ENCODE results near the gene S100A4.
"Not testable (repeated sequence)": the region's sequence is repeated elsewhere in the genome, so short reads cannot be mapped to it uniquely, and the experiment has no call there.

Gene S100A4

DNA sequence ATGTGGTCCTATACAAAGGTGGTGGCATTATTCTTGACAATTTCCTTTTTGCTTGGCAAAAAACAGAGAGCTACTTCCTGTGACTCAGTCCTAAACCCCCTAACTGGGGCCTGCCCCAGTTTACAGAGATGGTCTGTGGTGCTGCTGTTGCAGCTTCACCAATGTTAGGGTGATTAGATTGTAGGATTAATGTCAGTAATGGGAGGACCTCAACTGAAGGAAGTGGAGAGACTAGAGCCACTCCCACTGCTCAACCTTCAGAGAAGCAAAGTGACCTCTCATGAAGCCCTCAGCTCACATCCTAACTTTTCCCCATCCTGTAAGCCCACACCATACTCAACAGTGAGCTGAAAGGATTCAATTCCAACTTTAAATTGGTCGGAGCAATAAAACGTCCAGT, 13.4 kb downstream of the S100A4 start:
- DNase-seq, result no peak

DNA sequence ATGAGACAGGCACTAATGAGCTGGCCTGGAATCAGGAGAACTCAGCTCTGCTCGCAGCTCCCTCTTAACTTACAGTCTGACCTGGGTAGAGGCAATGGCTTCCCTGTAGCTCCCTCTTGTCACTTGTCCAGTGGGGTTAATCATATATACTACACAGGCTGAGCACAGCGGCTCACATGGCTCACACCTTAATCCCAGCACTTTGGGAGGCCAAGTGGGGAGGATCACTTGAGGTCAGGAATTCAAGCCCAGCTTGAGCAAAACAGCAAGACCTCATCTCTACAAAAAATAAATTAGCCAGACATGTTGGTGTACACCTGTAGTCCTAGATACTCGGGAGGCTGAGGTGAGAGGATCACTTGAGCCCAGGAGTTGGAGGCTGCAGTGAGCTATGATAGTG, 14.0 kb downstream of the S100A4 start:
- no peak for DNase-seq

DNA sequence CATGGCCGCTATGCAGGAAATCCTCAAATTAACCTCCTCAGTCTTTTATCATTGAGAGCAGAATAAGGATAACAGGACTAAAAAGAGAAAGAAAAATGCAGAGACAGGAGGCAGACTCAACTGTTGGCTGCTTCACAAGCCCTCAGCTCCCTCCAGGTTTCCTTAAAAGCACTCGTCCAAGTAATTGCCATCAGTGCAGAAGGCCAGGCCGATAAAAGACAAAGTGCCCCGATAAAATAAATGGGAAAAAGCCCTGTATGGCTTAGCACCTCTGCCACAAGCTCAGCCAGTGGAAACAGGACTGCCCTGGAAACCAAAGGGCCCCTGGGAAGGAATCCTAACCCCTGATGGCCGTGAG, 17.9 kb downstream of the S100A4 start:
- DNase-seq, result no peak

DNA sequence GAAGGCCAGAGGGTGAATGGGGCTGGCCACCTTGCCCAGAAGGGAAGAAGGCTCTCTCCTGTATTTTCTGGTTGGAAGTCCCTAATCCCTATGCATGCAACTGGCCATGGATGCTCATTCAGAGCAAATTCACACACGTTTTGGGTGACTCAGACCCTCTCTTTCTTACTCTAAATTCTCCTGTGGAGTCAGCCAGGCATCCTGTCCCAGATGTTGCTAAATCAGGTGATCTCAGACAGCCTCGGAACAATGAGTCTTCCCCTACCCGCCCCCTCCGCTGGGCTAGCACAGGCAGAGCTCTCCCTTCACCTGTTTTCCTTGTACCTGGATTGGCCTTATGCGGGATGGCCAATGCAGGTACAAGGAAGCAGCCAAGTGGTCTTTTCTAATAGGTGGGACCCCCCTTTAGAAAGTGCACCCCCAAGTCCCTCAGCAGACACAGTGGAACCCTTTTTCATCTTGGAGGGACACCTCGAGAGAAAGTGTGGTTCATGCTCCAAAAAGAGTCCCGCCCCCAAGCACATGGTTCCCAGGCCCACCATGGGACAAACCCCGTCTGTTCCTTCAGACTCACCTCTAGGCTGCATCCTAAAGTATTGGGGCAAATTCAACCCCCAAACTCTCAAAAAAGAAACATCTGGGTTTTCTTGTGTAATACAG, 18.5 kb downstream of the S100A4 start:
- no peak for DNase-seq

DNA sequence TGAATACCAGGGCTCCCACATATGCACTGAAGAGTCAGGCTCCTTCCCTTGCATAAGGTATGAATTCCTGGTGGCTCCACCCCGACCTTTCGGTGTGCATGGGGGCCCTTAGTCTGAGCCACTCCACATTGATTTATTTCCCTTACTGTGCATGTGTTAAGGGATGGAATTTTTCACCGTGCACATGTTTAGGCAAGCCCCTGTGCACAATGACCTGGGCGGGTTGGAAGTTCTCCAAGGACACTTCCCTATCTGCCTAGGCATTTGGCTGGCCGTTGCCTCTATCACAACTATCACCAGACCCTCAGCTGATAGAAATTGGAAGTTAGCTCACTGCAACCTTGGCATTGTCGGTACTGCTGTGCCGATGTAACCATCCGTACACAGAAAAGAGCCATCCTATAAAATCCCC, 19.5 kb downstream of the S100A4 start:
- DNase-seq, result no peak

DNA sequence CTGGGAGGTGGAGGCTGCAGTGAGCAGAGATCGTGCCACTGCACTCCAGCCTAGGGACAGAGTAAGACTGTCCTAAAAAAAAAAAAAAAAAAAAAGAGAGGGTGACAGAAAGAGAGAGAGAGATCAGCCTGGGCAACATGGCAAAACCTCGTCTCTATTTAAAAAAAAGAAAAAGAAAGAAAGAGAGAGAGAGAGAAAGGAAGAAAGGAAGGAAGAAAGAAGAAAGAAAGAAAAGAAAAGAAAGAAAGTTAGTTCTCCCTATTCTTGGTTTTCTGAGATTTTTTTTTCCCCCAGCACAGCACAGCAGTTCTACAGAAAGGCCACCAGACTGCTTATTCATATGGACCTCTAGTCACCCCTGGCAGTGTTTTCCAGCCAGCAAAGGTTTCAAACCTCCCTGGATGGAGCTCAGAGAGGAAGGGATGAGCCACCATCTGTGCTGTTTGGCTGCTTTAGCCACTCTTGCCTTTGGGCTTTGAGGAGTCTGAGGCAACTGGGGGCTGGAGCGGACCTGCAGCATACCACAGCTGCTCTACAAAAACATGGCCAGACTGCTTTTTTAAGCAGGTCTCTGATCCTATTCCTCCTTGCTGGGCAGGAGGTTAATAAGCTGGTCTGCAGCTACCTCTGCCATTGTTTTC, 20.4 kb downstream of the S100A4 start:
- no peak for DNase-seq

DNA sequence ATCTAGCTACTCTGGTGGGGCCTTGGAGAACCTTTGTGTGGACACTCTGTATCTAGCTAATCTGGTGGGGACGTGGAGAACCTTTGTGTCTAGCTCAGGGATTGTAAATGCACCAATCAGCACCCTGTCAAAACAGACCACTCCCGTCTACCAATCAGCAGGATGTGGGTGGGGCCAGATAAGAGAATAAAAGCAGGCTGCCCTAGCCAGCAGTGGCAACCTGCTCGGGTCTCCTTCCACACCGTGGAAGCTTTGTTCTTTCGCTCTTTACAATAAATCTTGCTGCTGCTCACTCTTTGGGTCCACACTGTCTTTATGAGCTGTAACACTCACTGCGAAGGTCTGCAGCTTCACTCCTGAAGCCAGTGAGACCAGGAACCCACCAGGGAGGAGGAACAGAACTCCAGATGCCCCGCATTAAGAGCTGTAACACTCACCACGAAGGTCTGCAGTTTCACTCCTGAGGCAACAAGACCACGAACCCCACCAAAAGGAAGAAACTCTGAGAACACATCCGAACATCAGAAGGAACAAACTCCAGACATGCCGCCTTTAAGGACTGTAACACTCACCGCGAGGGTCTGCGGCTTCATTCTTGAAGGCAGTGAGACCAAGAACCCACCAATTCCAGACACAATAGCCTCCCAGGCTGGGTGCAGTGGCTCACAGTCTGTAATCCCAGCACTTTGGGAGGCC, 23.1 kb downstream of the S100A4 start:
- DNase-seq, result not testable (repeated sequence)

DNA sequence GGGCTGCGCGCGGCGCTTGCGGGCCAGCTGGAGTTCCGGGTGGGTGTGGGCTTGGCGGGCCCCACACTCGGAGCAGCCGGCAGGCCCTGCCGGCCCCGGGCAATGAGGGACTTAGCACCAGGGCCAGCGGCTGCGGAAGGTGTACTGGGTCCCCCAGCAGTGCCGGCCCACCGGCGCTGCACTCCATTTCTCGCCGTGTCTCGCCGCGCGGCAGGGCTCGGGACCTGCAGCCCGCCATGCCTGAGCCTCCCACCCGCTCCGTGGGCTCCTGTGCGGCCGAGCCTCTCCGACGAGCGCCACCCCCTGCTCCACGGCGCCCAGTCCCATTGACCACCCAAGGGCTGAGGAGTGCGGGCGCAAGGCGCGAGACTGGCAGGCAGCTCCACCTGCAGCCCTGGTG, 23.8 kb downstream of the S100A4 start:
- not testable (repeated sequence) for DNase-seq

DNA sequence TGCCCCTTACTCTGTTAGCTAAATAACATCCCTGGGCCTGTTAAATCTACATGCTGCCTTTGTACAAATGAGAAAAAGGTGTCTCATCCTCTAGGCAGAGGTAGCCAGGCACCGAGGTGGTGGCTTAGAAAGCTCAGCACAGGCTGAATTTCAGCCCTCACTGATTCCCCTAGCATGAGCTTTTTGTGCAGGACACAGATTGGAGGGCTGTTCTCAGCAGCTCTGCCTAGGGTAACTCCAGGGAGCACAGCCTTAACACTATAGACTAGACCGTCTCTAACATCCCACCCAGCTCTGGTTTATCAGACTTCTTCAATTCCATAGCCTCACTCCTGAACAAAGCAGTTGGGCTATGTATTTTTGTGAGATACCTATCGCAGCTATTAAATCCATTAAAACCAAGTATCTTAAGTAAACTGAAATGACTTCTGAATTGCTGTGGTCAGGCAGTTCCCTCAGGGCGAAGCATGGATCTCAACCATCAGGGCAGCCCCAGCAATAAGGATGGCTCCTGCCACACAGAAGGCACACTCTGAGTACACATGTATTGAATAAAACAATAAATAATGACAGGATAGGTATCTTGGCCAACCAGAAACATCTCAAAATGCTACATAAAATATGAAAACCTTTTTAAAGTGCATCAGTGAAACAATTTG, 24.7 kb downstream of the S100A4 start:
- DNase-seq, result no peak

DNA sequence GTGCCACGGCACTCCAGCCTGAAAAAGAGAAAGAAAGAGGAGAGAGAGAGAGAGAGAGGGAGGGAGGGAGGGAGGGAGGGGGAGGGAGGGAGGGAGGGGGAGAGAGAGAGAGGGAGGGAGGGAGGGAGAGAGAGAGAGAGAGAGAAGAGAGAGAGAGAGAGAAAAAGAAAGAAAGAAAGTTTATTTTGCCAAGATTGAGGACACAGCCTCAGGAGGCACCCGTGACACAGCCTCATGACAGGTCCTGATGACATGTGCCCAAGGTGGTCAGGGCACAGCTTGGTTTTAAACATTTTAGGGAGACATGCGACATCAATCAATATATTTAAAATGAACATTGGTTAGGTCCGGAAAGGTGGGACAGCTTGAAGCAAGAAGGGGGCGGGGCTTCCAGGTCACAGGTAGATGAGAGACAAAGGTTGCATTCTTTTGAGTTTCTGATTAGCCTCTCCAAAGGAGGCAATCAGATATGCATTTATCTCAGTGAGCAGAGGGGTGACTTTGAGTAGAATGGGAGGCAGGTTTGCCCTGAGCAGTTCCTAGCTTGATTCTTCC, 25.4 kb downstream of the S100A4 start:
- DNase-seq, result not testable (repeated sequence)

DNA sequence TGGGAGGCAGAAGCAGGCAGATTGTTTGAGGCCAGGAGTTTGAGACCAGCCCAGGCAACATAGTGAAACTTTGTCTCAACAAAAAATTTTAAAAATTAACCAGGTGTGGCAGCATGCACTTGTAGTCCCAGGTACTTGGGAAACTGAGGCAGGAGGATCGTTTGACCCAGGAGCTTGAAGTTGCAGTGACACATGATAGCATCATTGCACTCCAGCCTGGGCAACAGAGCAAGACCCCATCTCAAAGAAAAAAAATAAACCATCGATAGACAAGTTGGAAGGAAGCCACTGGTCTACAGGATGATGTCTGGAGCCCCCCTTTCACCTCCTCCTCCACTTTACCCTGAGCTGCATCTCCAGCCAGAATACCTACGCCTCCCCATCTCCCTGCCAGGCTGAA, 26.4 kb downstream of the S100A4 start:
- no peak for DNase-seq

DNA sequence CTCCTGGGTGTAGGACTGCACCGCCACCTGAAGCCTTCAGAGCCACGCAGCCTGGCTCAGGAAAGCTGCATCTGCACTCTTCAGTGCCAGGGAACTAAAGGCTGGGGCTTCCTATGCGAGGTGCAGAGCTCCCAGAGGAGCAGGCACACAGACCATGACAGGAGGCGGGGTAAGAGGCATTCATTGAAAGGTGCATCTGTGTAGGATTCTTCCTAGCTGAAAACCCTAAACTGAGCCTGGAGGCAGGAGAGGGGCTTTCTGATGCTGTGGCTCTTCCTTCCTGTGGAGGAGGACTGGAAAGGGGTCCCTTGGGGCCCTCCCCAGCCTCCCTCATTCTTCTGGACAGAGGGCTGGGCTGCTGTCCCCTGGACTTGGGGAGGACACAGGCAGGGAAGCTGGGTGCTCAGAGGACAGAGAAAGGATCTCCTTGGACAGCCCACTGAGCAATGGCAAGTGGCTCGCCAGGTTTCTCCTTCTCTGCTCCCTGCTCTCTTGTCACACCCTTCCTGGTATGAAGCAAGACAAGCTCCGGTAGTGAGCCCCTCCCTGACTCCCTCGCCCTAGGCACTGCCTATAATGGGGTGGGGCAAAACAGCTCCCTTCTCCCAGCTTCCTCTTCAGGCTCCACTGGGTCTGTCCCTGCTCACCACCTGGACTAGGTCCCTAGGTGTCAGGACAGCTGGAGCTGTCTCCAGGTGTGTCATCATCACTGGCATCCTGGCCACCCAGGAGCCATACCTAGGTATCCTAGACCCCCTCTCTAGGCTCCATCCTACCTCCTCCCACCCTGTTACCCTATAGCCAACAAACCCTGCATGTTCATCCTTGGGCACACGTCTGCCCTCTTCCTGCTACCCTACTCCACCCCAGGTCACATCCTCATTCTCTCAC, 29.9 kb downstream of the S100A4 start:
- no peak for DNase-seq

DNA sequence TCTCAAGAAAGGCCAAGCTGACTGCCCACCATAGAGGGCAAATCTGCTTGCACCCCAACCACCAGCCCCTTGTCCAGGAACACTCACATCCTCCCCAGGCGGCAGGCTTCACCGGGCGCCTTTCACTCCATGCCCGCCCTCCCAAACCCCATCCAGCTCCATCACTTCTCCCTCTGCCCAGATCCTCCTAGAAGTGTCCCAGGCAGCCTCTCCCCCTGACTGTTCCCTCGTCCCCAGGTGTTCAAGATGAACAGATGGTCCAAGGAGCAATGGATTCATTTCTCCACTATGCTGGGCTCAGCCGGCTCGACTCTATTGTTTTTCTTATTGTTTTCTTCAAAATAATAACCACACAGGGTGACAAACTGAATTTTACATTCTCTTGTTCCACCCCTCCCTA, 31.9 kb downstream of the S100A4 start:
- DNase-seq, result no peak

DNA sequence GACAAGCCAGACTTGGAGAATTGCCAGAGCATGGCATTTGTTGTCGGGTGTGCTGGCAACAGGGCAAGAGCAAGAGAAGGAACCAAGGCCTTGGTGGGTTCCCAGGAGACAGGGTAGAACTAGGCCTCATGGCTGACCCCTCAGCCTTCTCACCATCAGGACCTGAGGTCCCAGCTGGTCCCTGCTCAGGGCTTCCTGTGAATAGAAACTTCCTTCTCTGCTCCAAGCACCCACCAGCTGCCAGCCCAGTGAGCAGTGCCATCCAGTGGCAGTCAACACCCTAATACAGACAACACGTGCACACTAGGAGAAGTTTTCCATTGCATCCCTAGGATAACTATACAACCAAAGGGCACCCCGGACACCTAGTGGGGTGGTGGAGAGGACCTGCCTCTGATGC, 32.6 kb downstream of the S100A4 start:
- DNase-seq, result no peak

DNA sequence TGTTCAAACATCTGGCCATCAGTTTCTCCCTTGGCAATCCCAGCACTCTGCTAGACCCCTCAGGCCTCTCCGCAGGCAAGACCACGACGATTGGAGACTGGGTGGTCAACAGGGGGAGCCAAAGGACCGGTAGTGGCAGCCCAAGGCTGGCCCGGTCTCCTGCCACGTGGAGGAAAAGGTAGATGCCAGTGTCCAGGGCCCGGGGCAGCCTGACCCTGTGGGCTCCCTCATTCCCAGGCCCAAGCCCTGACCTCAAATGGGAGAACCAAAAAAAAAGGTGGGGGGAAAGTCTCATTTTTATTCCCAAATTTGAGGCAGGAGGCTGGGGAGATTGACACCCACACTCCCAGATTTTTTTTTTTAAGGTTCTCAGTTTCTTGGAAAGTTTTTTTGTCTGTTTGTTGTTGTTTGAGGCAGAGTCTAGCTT, 34.6 kb downstream of the S100A4 start:
- DNase-seq, result peak; percentile 82 to 89

DNA sequence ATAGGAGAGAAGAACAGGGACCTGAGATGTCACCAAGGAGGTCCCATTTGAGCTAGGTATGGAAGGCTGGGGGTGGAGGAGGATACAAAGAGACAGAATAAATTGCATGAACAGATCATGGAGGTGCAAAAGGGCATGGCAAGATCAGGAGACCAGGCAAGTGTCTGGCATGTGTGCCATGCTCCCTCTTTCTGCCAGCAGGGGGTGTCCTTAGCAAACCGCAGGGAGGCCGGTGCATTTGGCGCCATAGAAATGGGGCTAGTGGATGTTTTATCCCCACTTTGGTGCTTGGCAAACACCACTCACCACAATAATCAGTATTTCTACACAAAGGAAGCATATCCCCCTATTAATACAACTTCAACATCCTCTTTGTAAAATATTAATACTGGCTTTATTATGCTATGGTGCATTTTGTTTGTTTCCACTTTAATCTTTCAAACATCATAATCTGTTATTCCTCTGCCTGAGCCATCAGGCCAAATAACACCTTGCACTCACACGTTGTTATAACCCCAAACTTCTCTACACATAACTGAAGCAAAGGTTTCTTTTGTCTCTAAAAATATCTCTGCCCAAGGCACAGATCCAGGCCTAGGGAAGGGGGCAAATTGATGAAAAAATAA, 35.8 kb downstream of the S100A4 start:
- DNase-seq, result peak; percentile 78 to 81

DNA sequence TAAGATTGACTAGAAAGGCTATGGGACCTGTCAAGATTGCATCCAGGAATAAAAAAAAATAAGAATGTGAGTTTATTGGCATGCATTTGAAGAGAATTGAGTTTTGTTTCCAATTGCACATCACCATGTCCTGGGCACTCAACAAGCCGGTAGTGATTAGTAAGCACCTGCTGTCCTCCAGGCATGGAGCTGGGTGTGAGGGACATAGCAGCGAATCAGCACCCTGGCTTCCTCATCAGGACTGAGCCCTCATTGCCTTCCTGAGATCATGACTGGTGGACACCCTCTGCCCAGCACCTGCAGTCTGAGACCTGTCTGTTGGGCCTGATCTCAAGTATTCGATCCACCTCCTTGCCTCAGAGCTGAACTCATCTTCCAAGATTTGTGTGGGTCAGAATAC, 36.6 kb downstream of the S100A4 start:
- DNase-seq, result no peak

DNA sequence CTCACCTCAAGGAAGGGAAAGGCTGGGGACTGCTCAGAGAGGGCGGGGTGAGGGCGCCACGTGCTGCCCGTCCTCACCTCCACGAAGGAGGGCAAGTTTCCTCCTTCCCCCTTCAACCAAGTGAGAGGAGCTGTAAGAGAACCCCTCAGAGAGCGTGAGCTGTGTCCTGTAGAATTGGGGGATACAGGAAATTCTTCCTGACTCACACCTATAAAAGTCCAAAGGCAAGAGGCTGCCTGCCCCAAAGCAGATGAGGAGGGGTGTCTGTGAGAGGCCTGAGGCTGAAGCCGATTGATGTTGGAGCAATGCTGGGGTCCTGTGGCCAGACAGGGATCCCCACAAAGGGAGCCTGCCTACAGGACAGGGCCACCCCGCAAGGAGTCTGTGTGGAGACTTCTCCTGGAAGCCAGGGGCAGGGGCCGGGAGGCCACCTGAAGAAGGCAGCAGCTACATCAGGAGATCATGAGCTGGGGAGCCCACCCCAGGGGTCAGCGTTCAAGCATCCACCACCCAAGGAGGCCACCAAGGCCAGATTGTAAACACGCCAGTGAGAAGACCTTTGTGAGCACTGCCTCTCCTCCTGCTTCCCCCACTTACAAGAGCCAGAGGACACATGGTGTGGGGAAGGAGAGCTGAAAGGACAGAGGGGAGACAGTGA, 37.6 kb downstream of the S100A4 start:
- DNase-seq, result no peak

DNA sequence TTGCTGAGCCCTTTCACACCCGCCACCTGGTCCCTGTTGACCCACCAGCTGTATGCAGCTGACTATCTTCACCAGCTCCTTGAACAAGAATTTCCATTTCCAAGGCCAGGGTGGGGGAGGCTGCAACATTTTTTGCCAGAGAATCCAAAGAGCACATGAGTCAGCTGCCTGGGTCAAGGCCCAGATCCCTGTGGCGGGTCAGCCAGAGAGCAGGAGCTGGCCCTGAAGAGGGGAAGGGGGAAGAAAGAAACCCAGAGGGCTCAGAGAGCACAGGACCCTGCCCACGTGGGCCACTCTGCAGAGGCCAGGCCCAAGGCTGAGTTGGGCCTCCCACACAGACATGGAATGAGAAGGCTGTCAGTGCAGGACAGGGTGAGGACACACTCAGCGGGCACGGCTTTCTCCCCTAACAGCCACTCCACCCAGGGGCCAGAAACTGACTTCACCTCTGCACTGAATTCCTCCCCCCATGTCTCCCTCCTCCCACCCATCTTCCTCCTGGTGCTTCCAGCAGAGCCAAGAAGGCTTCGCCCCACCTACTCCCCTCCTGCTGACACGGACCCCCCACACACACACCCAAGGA, 38.7 kb downstream of the S100A4 start:
- no peak for DNase-seq

DNA sequence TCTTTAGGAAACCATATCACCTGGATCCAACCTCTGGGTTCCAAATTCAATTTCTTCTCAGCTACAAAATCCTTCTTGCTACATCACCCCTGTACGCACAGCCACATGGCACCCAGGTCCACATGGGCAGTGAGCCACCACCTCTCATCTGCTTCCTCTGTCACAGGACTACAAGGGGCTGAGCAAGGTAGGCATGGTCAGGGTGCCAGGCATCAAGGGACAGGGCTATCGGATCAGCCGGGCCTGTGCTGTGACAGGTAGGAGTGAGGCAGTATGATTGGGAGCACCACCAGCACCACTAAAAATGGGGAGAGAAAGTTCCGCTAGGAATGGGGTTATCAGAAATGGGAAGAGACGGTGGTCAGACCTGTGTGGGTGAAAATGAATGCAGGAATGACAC, 39.2 kb downstream of the S100A4 start:
- no peak for DNase-seq

DNA sequence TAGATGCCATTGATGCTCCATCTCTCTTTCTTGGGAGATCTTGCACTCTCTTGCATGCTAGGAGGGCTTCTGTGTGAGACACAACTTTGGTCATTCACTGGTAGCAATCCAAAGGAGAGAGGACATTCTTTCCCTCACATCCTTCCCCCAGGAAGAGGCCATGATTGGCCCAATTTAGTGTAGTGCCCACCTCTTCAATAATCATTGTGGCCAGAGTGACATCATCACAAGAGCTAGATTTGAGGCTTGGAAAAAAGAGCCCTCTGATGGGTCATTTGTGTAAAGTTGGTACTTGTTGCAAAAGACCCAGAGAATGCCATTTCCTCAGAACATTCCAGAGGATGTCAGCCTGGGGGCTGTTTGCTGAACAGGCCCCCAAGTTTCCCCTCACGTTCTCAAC, 40.0 kb downstream of the S100A4 start:
- DNase-seq, result no peak
